WTC11 (cell line): ENCODE data around the gene ZSCAN21. TPM values are rescaled to one million over a fixed set of nuclear protein-coding genes. Genes with fewer than 3 reads are reported as not detected.

Source experiments
- ATAC-seq: fragments of 200-7000 bp; cut with Tn5 transposase; 2 replicates; pipeline ENCODE4 v1.10.0; 2021; ENCODE audit warnings: mild to moderate bottlenecking, moderate library complexity
- CTCF ChIA-PET: fragments of 300-600 bp; sonication (Branson Sonifier 250); formaldehyde crosslinking; loops from one replicate; lab custom pipeline; 2021; ENCODE audit warnings: antibody characterized with exemption; lab: Charles Lee
- POLR2A ChIA-PET: fragments of 350-600 bp; sonication (Branson Sonifier 250); formaldehyde crosslinking; loops from one replicate; lab custom pipeline; 2021; ENCODE audit warnings: antibody characterized with exemption; lab: Charles Lee
- DNase-seq: peaks from one replicate; pipeline ENCODE4 v3.0.0; 2021; ENCODE audit warnings: low spot score
- H3K27ac Mint-ChIP-seq: 2 replicates; pipeline ENCODE4 v1.8.0; 2021; ENCODE audit warnings: mixed read lengths
- H3K27me3 Mint-ChIP-seq: 2 replicates; pipeline ENCODE4 v1.8.0; 2021; ENCODE audit warnings: low read depth, mild to moderate bottlenecking, moderate library complexity, mixed read lengths
- H3K36me3 Mint-ChIP-seq: 2 replicates; pipeline ENCODE4 v1.8.0; 2021; ENCODE audit warnings: mixed read lengths
- H3K4me1 Mint-ChIP-seq: 2 replicates; pipeline ENCODE4 v1.8.0; 2022; ENCODE audit warnings: mixed read lengths
- H3K4me3 Mint-ChIP-seq: 2 replicates; pipeline ENCODE4 v1.8.0; 2021; ENCODE audit warnings: mild to moderate bottlenecking, moderate library complexity, mixed read lengths
- H3K9me3 Mint-ChIP-seq: 2 replicates; pipeline ENCODE4 v1.8.0; 2021; ENCODE audit warnings: mixed read lengths
- ELF4 ChIP-seq: sonication (generic); formaldehyde crosslinking; IDR thresholded peaks from 2 replicates; pipeline ENCODE4 v1.8.1; 2022; ENCODE audit warnings: low read depth, mild to moderate bottlenecking, moderate library complexity, missing genetic modification reagents
- EMX1 ChIP-seq: fragments of 250-450 bp; sonication (Bioruptor Pico); IDR thresholded peaks from 2 replicates; pipeline ENCODE4 v1.8.0; 2021; ENCODE audit warnings: mild to moderate bottlenecking
- ESRRA ChIP-seq: sonication (generic); formaldehyde crosslinking; IDR thresholded peaks from 2 replicates; pipeline ENCODE4 v1.8.1; 2022; ENCODE audit warnings: mild to moderate bottlenecking, missing genetic modification reagents, borderline replicate concordance
- FOXP1 ChIP-seq: sonication (generic); formaldehyde crosslinking; IDR thresholded peaks from 2 replicates; pipeline ENCODE4 v1.8.0; 2022; ENCODE audit warnings: missing genetic modification reagents, mild to moderate bottlenecking, moderate library complexity, borderline replicate concordance
- GTF2I ChIP-seq: fragments of 250-450 bp; sonication (Bioruptor Pico); conservative IDR thresholded peaks from 2 replicates; pipeline ENCODE4 v1.4.0; 2021; ENCODE audit warnings: mild to moderate bottlenecking
- HMGXB4 ChIP-seq: sonication (generic); formaldehyde crosslinking; IDR thresholded peaks from 2 replicates; pipeline ENCODE4 v1.8.1; 2023; ENCODE audit warnings: mild to moderate bottlenecking, moderate library complexity, missing genetic modification reagents
- JAZF1 ChIP-seq: fragments of 250-450 bp; sonication (Bioruptor Pico); IDR thresholded peaks from 2 replicates; pipeline ENCODE4 v1.9.0; 2021; ENCODE audit warnings: moderate library complexity, mild to moderate bottlenecking, inconsistent platforms
- JUN ChIP-seq: sonication (generic); formaldehyde crosslinking; IDR thresholded peaks from 2 replicates; pipeline ENCODE4 v1.8.0; 2023; ENCODE audit warnings: mild to moderate bottlenecking, missing genetic modification reagents
- NFATC4 ChIP-seq: fragments of 250-450 bp; sonication (Bioruptor Pico); IDR thresholded peaks from 2 replicates; pipeline ENCODE4 v1.9.0; 2021; ENCODE audit warnings: mild to moderate bottlenecking
- NFYB ChIP-seq: sonication (generic); formaldehyde crosslinking; conservative IDR thresholded peaks from 2 replicates; pipeline ENCODE4 v1.8.0; 2022; ENCODE audit warnings: low read depth, missing genetic modification reagents
- PRDM15 ChIP-seq: sonication (generic); formaldehyde crosslinking; IDR thresholded peaks from 2 replicates; pipeline ENCODE4 v1.8.0; 2022; ENCODE audit warnings: missing genetic modification reagents
- PRRX2 ChIP-seq: fragments of 250-450 bp; sonication (Bioruptor Pico); IDR thresholded peaks from 2 replicates; pipeline ENCODE4 v1.8.0; 2021; ENCODE audit warnings: mild to moderate bottlenecking
- SP1 ChIP-seq: sonication (generic); formaldehyde crosslinking; conservative IDR thresholded peaks from 2 replicates; pipeline ENCODE4 v1.8.1; 2022; ENCODE audit warnings: missing genetic modification reagents
- ZNF219 ChIP-seq: sonication (generic); formaldehyde crosslinking; IDR thresholded peaks from 2 replicates; pipeline ENCODE4 v1.8.0; 2023; ENCODE audit warnings: missing genetic modification reagents, mild to moderate bottlenecking, borderline replicate concordance
- ZNF317 ChIP-seq: sonication (generic); formaldehyde crosslinking; IDR thresholded peaks from 2 replicates; pipeline ENCODE4 v1.8.1; 2023; ENCODE audit warnings: low read depth, mild to moderate bottlenecking, moderate library complexity, missing genetic modification reagents, borderline replicate concordance
- ZNF396 ChIP-seq: fragments of 250-450 bp; sonication (Bioruptor Pico); IDR thresholded peaks from 2 replicates; pipeline ENCODE4 v1.8.0; 2021; ENCODE audit warnings: mild to moderate bottlenecking, moderate library complexity, borderline replicate concordance
- ZNF512 ChIP-seq: sonication (generic); formaldehyde crosslinking; IDR thresholded peaks from 2 replicates; pipeline ENCODE4 v1.8.1; 2022; ENCODE audit warnings: missing genetic modification reagents, borderline replicate concordance
- ZNF532 ChIP-seq: fragments of 250-450 bp; sonication (Bioruptor Pico); IDR thresholded peaks from 2 replicates; pipeline ENCODE4 v1.9.0; 2021; ENCODE audit warnings: mild to moderate bottlenecking, borderline replicate concordance
- ZNF671 ChIP-seq: fragments of 250-450 bp; sonication (Bioruptor Pico); IDR thresholded peaks from 2 replicates; pipeline ENCODE4 v1.8.0; 2021; ENCODE audit warnings: mild to moderate bottlenecking
- total RNA-seq: library from RNA; stranded (reverse); gene quantifications from 3 replicates; pipeline ENCODE4 v1.2.3, GENCODE V29; 2021

Gene ZSCAN21
- total RNA-seq, 1 experiment from 2014 or later: 25.5 TPM

GRCh38 chr7:100098913-100099312 lies 49.3 kb downstream of the ZSCAN21 start:
- ATAC-seq (no peak), DNase-seq (no peak)
- Mint-ChIP-seq H3K27me3 (no peaks in the 10 kb centered on the region), H3K9me3 (no peaks in the 10 kb centered on the region), H3K27ac (peak overlapping the region; percentile 84), H3K4me1 (peaks cover 24% of the 10 kb centered on the region), H3K36me3 (peaks cover 74% of the 10 kb centered on the region)
- POLR2A ChIA-PET: interaction anchor here (3.6 kb wide), 1 partner anchor 9 kb away, joined by 41 read pairs; the partner anchor contains the start of gene COPS6
- CTCF ChIA-PET: no interaction called here
- TF ChIP-seq JAZF1 (CRISPR knock-in tag): no peak
- TF ChIP-seq EMX1: no peak
- no peak for TF ChIP-seq PRRX2 (CRISPR knock-in tag)
- TF ChIP-seq FOXP1 (CRISPR knock-in tag): no peak
- no peak for TF ChIP-seq JUN (CRISPR knock-in tag)
- TF ChIP-seq GTF2I (CRISPR knock-in tag): no peak
- no peak for TF ChIP-seq PRDM15 (CRISPR knock-in tag)
- no peak for TF ChIP-seq ZNF532 (CRISPR knock-in tag)
- TF ChIP-seq ELF4 (CRISPR knock-in tag): no peak
- TF ChIP-seq ZNF512 (CRISPR knock-in tag): no peak
- no peak for TF ChIP-seq ESRRA
- TF ChIP-seq NFYB (CRISPR knock-in tag): no peak
- TF ChIP-seq ZNF396 (CRISPR knock-in tag): no peak
- TF ChIP-seq, all 79 proteins: peak for 0
- H3K4me3 Mint-ChIP-seq: peak overlapping the region; percentile 91

- CTCF ChIA-PET: no interaction called here
- DNase-seq: no peak
- H3K36me3 Mint-ChIP-seq: peaks cover 70% of the 10 kb centered on the region
- no peaks in the 10 kb centered on the region for H3K27me3 Mint-ChIP-seq
- peak overlapping the region; percentile 99 for H3K27ac Mint-ChIP-seq
- POLR2A ChIA-PET: interaction anchor here (3.6 kb wide), 1 partner anchor 9 kb away, joined by 41 read pairs; the partner anchor contains the start of gene COPS6
- no peaks in the 10 kb centered on the region for H3K9me3 Mint-ChIP-seq
- ATAC-seq: no peak
- H3K4me1 Mint-ChIP-seq: peaks cover 24% of the 10 kb centered on the region
- H3K4me3 Mint-ChIP-seq: peak overlapping the region; percentile 91
- TF ChIP-seq ZNF671 (CRISPR knock-in tag): peak; percentile 61; the same call in 1 of the 2 replicates
- TF ChIP-seq EMX1: peak; percentile 23; the same call in 1 of the 2 replicates
- no peak for TF ChIP-seq ZNF317
- no peak for TF ChIP-seq ZNF219 (CRISPR knock-in tag)
- no peak for TF ChIP-seq PRDM15 (CRISPR knock-in tag)
- TF ChIP-seq HMGXB4 (CRISPR knock-in tag): no peak
- TF ChIP-seq FOXP1 (CRISPR knock-in tag): no peak
- no peak for TF ChIP-seq SP1 (CRISPR knock-in tag)
- TF ChIP-seq NFATC4 (CRISPR knock-in tag): 0 out of 2 replicates have a peak, but pooled peaks have one; percentile 3
Observed at GRCh38 chr7:100099452-100099851, 49.9 kb downstream of the ZSCAN21 start.
